ENCODE measurements around the gene TCEAL1. TPM values are rescaled to one million over a fixed set of nuclear protein-coding genes. Genes with fewer than 3 reads are reported as not detected.
"Not testable (repeated sequence)": the region's sequence is repeated elsewhere in the genome, so short reads cannot be mapped to it uniquely, and the experiment has no call there.

TCEAL1 gene
- total RNA-seq, 2 donors from 2014 or later, result 14.8 to 28.0 TPM

DNA sequence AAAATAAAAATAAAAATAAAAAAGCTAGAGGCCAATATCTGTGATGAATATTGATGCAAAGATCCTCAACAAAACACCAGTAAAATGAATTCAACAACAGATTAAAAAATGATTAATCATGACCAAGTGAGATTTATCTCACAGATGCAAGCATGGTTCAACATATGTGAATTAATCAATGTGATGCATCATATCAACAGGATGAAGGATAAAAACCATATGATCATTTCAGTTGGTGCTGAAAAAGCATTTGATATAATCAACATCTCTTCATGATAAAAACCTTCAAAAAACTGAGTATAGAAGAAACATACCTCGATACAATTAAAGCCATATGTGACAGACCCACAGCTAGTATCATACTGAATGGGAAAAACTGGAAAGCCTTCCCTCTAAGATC is 18.9 kb downstream of the TCEAL1 start:
- 75 to 86% methylated on average over 1 of the region's 1 CpG for WGBS, 2 donors
- H3K27ac ChIP-seq, result no peak overlapping the region
- H3K36me3 ChIP-seq (replicated peaks in 1 of 2; ENCODE audit: insufficient read depth in 1 of 2, low read depth in 2 of 2), result no peaks in the 10 kb centered on the region
- DNase-seq, result no peak
- H3K4me1 ChIP-seq, result no peaks in the 10 kb centered on the region
- intact Hi-C loops (cut with DNase I), result no loop called here
- no peak for TF ChIP-seq POLR2A (IDR thresholded peaks at IDR 0.05)
- TF ChIP-seq, protein P1, sequence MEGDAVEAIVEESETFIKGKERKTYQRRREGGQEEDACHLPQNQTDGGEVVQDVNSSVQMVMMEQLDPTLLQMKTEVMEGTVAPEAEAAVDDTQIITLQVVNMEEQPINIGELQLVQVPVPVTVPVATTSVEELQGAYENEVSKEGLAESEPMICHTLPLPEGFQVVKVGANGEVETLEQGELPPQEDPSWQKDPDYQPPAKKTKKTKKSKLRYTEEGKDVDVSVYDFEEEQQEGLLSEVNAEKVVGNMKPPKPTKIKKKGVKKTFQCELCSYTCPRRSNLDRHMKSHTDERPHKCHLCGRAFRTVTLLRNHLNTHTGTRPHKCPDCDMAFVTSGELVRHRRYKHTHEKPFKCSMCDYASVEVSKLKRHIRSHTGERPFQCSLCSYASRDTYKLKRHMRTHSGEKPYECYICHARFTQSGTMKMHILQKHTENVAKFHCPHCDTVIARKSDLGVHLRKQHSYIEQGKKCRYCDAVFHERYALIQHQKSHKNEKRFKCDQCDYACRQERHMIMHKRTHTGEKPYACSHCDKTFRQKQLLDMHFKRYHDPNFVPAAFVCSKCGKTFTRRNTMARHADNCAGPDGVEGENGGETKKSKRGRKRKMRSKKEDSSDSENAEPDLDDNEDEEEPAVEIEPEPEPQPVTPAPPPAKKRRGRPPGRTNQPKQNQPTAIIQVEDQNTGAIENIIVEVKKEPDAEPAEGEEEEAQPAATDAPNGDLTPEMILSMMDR (IDR thresholded peaks at IDR 0.05), result no peak
- H3K4me3 ChIP-seq, result no peak overlapping the region
- ATAC-seq, result no peak
- H3K27me3 ChIP-seq, result no peaks in the 10 kb centered on the region
- H3K9me3 ChIP-seq, result no peaks in the 10 kb centered on the region

DNA sequence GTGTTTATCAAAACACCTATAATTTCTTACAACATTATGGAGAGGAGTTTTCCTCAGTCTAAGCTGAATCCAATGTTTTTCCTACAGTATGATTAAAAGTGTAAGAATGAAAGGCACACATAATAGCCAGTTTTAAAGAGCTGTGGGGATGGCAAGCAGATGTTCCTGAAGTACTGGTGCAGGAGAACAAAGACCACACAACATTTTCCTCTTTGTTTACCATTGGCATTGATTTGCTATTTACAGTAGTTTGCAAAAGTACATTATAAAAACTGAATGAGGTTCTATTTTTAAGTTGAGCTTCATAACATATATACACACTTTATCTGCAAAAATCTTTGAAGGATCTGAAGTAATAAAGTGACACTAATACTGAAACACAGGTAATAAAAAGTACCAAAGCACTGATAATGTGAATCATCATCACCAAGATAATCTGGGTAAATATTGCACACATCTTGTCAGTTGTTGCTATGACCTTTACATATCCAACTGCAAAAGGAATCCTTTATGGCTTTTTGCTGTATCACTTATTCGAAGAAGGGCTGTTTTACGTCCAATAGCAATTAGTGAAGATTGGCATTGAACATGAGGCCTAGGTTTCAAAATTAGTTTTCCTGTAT is 22.5 kb downstream of the TCEAL1 start:
- TF ChIP-seq, protein P1 (IDR thresholded peaks at IDR 0.05), result no peak
- no peak for TF ChIP-seq POLR2A (IDR thresholded peaks at IDR 0.05)
- no peaks in the 10 kb centered on the region for H3K9me3 ChIP-seq
- intact Hi-C loops (cut with DNase I), result no loop called here
- no peaks in the 10 kb centered on the region for H3K27me3 ChIP-seq
- no peak overlapping the region for H3K27ac ChIP-seq
- WGBS, 2 donors, result 79 to 88% methylated on average over 2 of the region's 2 CpGs
- no peak overlapping the region for H3K4me3 ChIP-seq
- no peaks in the 10 kb centered on the region for H3K4me1 ChIP-seq
- H3K36me3 ChIP-seq (replicated peaks in 1 of 2; ENCODE audit: insufficient read depth in 1 of 2, low read depth in 2 of 2), result no peaks in the 10 kb centered on the region
- DNase-seq, result no peak
- no peak for ATAC-seq

DNA sequence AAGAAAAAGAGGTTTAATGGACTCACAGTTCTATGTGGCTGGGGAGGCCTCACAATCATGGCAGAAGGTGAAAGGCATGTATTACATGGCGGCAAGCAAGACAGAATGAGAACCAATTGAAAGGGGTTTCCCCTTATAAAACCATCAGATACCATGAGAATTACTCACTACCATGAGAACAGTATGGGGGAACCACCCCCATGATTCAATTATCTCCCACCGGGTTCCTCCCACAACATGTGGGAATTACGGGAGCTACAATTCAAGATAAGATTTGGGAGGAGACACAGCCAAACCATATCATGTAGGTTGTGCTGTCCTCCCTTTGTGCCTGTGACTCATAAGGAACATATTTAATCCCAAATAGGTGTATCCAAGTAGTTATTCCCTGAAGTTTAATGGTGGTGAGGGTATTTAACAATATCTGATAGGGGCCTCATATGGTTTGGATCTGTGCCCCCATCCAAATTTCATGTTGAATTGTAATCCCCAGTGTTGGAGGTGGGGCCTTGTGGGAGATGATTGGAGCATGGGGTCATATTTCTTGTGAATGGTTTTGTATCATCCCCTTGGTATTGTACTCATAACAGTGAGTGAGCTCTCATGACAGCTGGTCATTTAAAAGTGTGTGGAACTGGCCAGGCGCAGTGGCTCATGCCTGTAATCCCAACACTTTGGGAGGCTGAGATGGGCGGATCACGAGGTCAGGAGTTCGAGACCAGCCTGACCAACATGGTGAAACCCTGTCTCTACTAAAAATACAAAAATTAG is 26.6 kb downstream of the TCEAL1 start:
- ATAC-seq; H3K27me3 ChIP-seq; intact Hi-C loops (cut with DNase I); H3K27ac ChIP-seq; H3K4me1 ChIP-seq; H3K9me3 ChIP-seq; H3K4me3 ChIP-seq; H3K36me3 ChIP-seq (replicated peaks in 1 of 2; ENCODE audit: insufficient read depth in 1 of 2, low read depth in 2 of 2); DNase-seq: not testable (repeated sequence)
- 81 to 91% methylated on average over 5 to 7 of the region's 7 CpGs for WGBS, 2 donors

DNA sequence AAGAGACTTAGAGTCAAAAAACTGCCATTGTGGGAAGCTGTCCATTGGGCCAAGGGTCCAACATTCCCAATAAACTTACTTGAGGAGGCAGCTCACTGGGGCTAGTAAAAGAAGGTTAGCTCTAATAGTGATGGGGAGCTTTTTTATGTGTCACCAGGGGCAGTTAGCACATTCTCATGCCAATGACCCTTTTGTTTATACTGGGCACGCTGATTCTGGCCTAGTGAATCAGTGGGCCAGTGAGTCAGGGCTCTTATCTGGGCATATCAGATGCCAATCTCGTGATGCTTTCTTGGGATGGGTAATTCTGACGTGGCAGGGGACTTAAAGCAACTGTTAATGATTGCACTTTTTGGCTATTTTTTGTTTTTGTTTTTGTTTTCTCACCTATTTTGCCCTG is 27.8 kb downstream of the TCEAL1 start:
- intact Hi-C loops (cut with DNase I), result no loop called here
- no peaks in the 10 kb centered on the region for H3K27me3 ChIP-seq
- WGBS, 2 donors, result 70 to 79% methylated on average over 3 of the region's 3 CpGs
- H3K4me3 ChIP-seq, result no peak overlapping the region
- H3K27ac ChIP-seq, result no peak overlapping the region
- DNase-seq (no peak), ATAC-seq (no peak)
- H3K36me3 ChIP-seq (replicated peaks in 1 of 2; ENCODE audit: insufficient read depth in 1 of 2, low read depth in 2 of 2), result no peaks in the 10 kb centered on the region
- H3K9me3 ChIP-seq, result no peaks in the 10 kb centered on the region
- TF ChIP-seq, protein P1 (IDR thresholded peaks at IDR 0.05), result no peak
- TF ChIP-seq POLR2A (IDR thresholded peaks at IDR 0.05), result no peak
- no peaks in the 10 kb centered on the region for H3K4me1 ChIP-seq

DNA sequence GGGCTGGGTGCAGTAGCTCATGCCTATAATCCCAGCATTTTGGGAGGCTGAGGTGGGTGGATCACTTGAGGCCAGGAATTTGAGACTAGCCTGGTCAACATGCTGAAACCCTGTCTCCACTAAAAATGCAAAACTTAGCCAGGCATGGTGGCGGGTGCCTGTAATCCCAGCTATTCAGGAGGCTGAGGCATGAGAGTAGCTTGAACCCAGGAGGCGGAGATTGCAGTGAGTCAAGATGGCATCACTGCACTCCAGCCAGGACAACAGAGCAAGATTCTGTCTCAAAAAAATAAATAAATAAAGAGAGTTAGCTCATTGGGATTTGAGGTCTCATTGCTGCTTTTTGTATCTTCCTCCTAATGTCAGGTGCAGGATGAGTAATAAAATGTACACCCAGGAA is 28.3 kb downstream of the TCEAL1 start:
- intact Hi-C loops (cut with DNase I); H3K27me3 ChIP-seq; ATAC-seq; H3K27ac ChIP-seq; H3K4me3 ChIP-seq; H3K9me3 ChIP-seq; H3K36me3 ChIP-seq (replicated peaks in 1 of 2; ENCODE audit: insufficient read depth in 1 of 2, low read depth in 2 of 2); DNase-seq; H3K4me1 ChIP-seq: not testable (repeated sequence)
- 100% methylated on average over 2 of the region's 2 CpGs for WGBS, 2 donors

All from body of pancreas (tissue), 4 donors.